ENCODE results near the gene LRMDA. TPM values are rescaled to one million over a fixed set of nuclear protein-coding genes. Genes with fewer than 3 reads are reported as not detected.

LRMDA gene
- total and polyA plus RNA-seq, 2 of the 4 experiments (the other 2 are of a cell fraction): 0.07 TPM; not detected in 1

- no peak overlapping the region for H4K91ac ChIP-seq (ENCODE audit: insufficient read depth, low read depth, low read length)
- no peaks in the 10 kb centered on the region for H3K36me3 ChIP-seq (ENCODE audit: control insufficient read depth, insufficient read depth, low read length)
- H3K4me1 ChIP-seq (ENCODE audit: control insufficient read depth, insufficient read depth, low read length): no peaks in the 10 kb centered on the region
- H4K8ac ChIP-seq (ENCODE audit: low read depth in 2 of 2, low read length in 2 of 2): no peak overlapping the region
- no peaks in the 10 kb centered on the region for H4K20me1 ChIP-seq (ENCODE audit: insufficient read depth, low read length)
- H3K27me3 ChIP-seq (ENCODE audit: control insufficient read depth, insufficient read depth, low read length): no peaks in the 10 kb centered on the region; the same call in 1 of the 2 replicates
- H4K5ac ChIP-seq (ENCODE audit: low read depth, low read length): no peak overlapping the region
- no peak overlapping the region for H3K4me3 ChIP-seq (ENCODE audit: insufficient read depth, low read depth, low read length)
- intact Hi-C loops (cut with micrococcal nuclease): no loop called here
- H3K9me1 ChIP-seq (ENCODE audit: insufficient read depth, low read length): no peaks in the 10 kb centered on the region
- dilution Hi-C loops (cut with HindIII; ENCODE audit: low sequenced_read_pairs, unreplicated experiment): no loop called here
- H2AK5ac ChIP-seq (ENCODE audit: low read depth, low read length): no peak overlapping the region
- H3K23ac ChIP-seq (ENCODE audit: low read depth, low read length): no peak overlapping the region
- H2BK20ac ChIP-seq (ENCODE audit: low read depth, low read length): no peak overlapping the region
- H2AFZ ChIP-seq (replicated peaks; ENCODE audit: low read length, poor library complexity): no peak overlapping the region
- H3K79me1 ChIP-seq (ENCODE audit: low read depth in 1 of 2, low read length in 2 of 2): no peaks in the 10 kb centered on the region
- no CpG with 5 or more reads among the region's 3 CpGs for WGBS, 2 experiments (ENCODE audit: extremely low coverage in 2 of 2, insufficient read length in 1 of 2)
- no peak overlapping the region for H2BK5ac ChIP-seq (ENCODE audit: low read depth, low read length, poor library complexity, severe bottlenecking)
- ATAC-seq (ENCODE audit: low read depth): no peak
- no peak overlapping the region for H2AK9ac ChIP-seq (replicated peaks; ENCODE audit: low read depth, low read length, poor library complexity)
- H3K9me3 ChIP-seq (ENCODE audit: control insufficient read depth, insufficient read depth, low read length): no peaks in the 10 kb centered on the region
- H3K9ac ChIP-seq (ENCODE audit: low read depth, low read length): no peak overlapping the region
- H3K27ac ChIP-seq (ENCODE audit: insufficient read depth, low read length): no peak overlapping the region
- H3K18ac ChIP-seq (ENCODE audit: low read depth, low read length): no peak overlapping the region
- no peak overlapping the region for H2BK120ac ChIP-seq (ENCODE audit: low read depth, low read length)
- no peak overlapping the region for H2BK15ac ChIP-seq (ENCODE audit: low read depth, low read length)
- H3K14ac ChIP-seq (replicated peaks; ENCODE audit: low read depth, low read length): no peak overlapping the region
- BruUV-seq (replicated peaks): no TSS peak
- ChIA-PET POLR2A (ENCODE audit: unreplicated experiment) (no interaction called here), CTCF (no interaction called here)
- in situ Hi-C loops (cut with MboI; ENCODE audit: low sequenced_read_pairs): no loop called here
- no peak for TF ChIP-seq CHD1 (IDR thresholded peaks at IDR 0.05; ENCODE audit: low read depth, low read length)
- TF ChIP-seq POLR2A (IDR thresholded peaks at IDR 0.05; ENCODE audit: low read depth, low read length): no peak
- TF ChIP-seq FOS (IDR thresholded peaks at IDR 0.05; ENCODE audit: low read depth, low read length): no peak
- TF ChIP-seq MXI1 (IDR thresholded peaks at IDR 0.05; ENCODE audit: borderline replicate concordance, low read depth, low read length): no peak
- TF ChIP-seq, protein P1, sequence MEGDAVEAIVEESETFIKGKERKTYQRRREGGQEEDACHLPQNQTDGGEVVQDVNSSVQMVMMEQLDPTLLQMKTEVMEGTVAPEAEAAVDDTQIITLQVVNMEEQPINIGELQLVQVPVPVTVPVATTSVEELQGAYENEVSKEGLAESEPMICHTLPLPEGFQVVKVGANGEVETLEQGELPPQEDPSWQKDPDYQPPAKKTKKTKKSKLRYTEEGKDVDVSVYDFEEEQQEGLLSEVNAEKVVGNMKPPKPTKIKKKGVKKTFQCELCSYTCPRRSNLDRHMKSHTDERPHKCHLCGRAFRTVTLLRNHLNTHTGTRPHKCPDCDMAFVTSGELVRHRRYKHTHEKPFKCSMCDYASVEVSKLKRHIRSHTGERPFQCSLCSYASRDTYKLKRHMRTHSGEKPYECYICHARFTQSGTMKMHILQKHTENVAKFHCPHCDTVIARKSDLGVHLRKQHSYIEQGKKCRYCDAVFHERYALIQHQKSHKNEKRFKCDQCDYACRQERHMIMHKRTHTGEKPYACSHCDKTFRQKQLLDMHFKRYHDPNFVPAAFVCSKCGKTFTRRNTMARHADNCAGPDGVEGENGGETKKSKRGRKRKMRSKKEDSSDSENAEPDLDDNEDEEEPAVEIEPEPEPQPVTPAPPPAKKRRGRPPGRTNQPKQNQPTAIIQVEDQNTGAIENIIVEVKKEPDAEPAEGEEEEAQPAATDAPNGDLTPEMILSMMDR (conservative IDR thresholded peaks at IDR 0.05; ENCODE audit: low read depth, low read length): no peak
- DNase-seq: no peak
- H3K4ac ChIP-seq (ENCODE audit: low read depth, low read length): no peak overlapping the region
- no peak overlapping the region for H3K56ac ChIP-seq (ENCODE audit: extremely low read depth, insufficient read depth, low read length)
- H3K4me2 ChIP-seq (ENCODE audit: low read depth, low read length): no peak overlapping the region
Measured at GRCh38 chr10:75694790-75695189, 263.4 kb downstream of the LRMDA start.

Data from IMR-90 (cell line).